Regular cardiac myocyte (primary cell): ENCODE measurements around the gene KLF14. TPM values are rescaled to one million over a fixed set of nuclear protein-coding genes. Genes with fewer than 3 reads are reported as not detected.

Experiments
- total RNA-seq: library from RNA; depleted of rRNA; stranded (reverse); fragments of >200 nt; gene quantifications from 2 replicates; pipeline ENCODE4 v1.2.3, GENCODE V29; 2014

Gene KLF14
- under 0.01 TPM in 1 of 2 replicates, not detected in the other for total RNA-seq

GRCh38 chr7:130733931-130734814 is at the start of gene KLF14:
Gene KLF14, minus strand, starts transcription at chr7:130734207. Its CDS starts 174 bp downstream, at chr7:130734033.

Other genes with a start within 250 kb of the KLF14 start
- 384 and 397 TPM in 2 replicates for gene MEST, start 242.1 kb downstream of the KLF14 start, total RNA-seq
- gene COPG2, start 65.5 kb downstream of the KLF14 start, total RNA-seq = 25.9 and 26.2 TPM in 2 replicates
- gene TSGA13, start 47.7 kb downstream of the KLF14 start, total RNA-seq = not detected in 2 replicates